A673 (cell line): ENCODE results near the gene DIP2A. TPM values are rescaled to one million over a fixed set of nuclear protein-coding genes. Genes with fewer than 3 reads are reported as not detected.

Source experiments
- BruUV-seq: library from RNA; stranded (reverse); fragments of 400-500 nt; replicated peaks from 2 replicates; lab custom pipeline; 2021; lab: Mats Ljungman, UMichigan
- CTCF ChIA-PET: fragments of 300-600 bp; sonication (Branson Sonifier 250); formaldehyde crosslinking; loops from one replicate; lab custom pipeline; 2022; ENCODE audit warnings: antibody characterized with exemption; lab: Charles Lee
- POLR2A ChIA-PET: fragments of 300-600 bp; sonication (Branson Sonifier 250); formaldehyde crosslinking; loops from one replicate; lab custom pipeline; 2022; ENCODE audit warnings: antibody characterized with exemption; ENCODE audit not compliant: low non-redundant PET; lab: Charles Lee
- DNase-seq: peaks from one replicate; pipeline ENCODE4 v3.0.0-alpha.2; 2015; ENCODE audit warnings: low spot score
- H3K27ac ChIP-seq: fragments of 200-600 bp; sonication (generic); 2 replicates; pipeline ENCODE4 v1.5.1; 2016; ENCODE audit warnings: mixed run types, low read depth, mild to moderate bottlenecking, mixed read lengths, antibody characterized with exemption, low read length; ENCODE audit not compliant: poor library complexity, severe bottlenecking
- H3K27me3 ChIP-seq: fragments of 200-600 bp; sonication (generic); replicated peaks from 2 replicates; pipeline ENCODE4 v1.6.1; 2017; ENCODE audit warnings: mixed run types, low read depth, mild to moderate bottlenecking, mixed read lengths, antibody characterized with exemption, low read length; ENCODE audit not compliant: insufficient read depth, poor library complexity
- H3K36me3 ChIP-seq: fragments of 200-600 bp; sonication (generic); 2 replicates; pipeline ENCODE4 v1.6.1; 2016; ENCODE audit warnings: mixed run types, mild to moderate bottlenecking, mixed read lengths, antibody characterized with exemption, low read length; ENCODE audit not compliant: insufficient read depth, poor library complexity, severe bottlenecking
- H3K4me1 ChIP-seq: fragments of 200-600 bp; sonication (generic); 2 replicates; pipeline ENCODE4 v1.6.1; 2017; ENCODE audit warnings: mixed run types, mild to moderate bottlenecking, mixed read lengths, antibody characterized with exemption, low read length; ENCODE audit not compliant: insufficient read depth, poor library complexity, severe bottlenecking
- H3K4me3 ChIP-seq: fragments of 200-600 bp; sonication (generic); 2 replicates; pipeline ENCODE4 v1.5.1; 2016; ENCODE audit warnings: low read depth, mixed run types, mild to moderate bottlenecking, mixed read lengths, low read length; ENCODE audit not compliant: poor library complexity, severe bottlenecking
- H3K9me3 ChIP-seq: fragments of 200-600 bp; sonication (generic); 2 replicates; pipeline ENCODE4 v1.6.1; 2016; ENCODE audit warnings: mixed run types, low read depth, mild to moderate bottlenecking, mixed read lengths, antibody characterized with exemption, low read length; ENCODE audit not compliant: poor library complexity, severe bottlenecking
- CTCF ChIP-seq: fragments of 300-800, 200-600 bp; sonication (generic); conservative IDR thresholded peaks from 2 replicates; pipeline ENCODE4 v1.5.1; 2017; ENCODE audit warnings: low read depth, mild to moderate bottlenecking, antibody characterized with exemption, low read length, moderate library complexity, mixed read lengths
- EZH2 ChIP-seq: fragments of 200-600 bp; sonication (generic); IDR thresholded peaks from 2 replicates; pipeline ENCODE4 v1.6.1; 2017; ENCODE audit warnings: borderline replicate concordance, low read depth, mild to moderate bottlenecking, mixed read lengths, antibody characterized with exemption, low read length; ENCODE audit not compliant: poor library complexity, severe bottlenecking
- intact Hi-C: fragments of 100-400 bp; cut with micrococcal nuclease; formaldehyde crosslinking; loops from one replicate; pipeline ENCODE4 v1.10.0; 2022; ENCODE audit not compliant: unreplicated experiment
- total RNA-seq: library from RNA; stranded (reverse); gene quantifications from 2 replicates; pipeline ENCODE4 v1.2.3, GENCODE V29; 2021

DIP2A gene
- total RNA-seq, 1 experiment from 2014 or later = 37.3 TPM

DNA sequence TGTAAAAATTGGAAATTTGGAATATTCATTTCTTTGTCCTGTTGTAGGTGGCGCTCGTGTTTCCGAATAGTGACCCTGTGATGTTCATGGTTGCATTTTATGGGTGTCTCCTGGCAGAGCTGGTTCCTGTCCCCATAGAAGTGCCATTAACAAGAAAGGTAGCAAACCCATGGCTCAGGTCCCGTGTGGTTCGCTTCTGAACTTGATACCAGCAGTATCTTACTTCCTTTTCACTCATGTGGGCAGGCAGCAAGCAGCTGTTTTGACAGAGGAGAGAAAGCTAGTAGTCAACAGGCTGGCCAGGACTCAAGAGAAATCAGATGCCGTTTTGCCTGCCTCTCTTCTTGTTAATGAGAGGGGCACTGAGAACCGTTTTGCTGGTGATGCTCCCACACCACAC lies 73.4 kb downstream of the DIP2A start:
- Histone ChIP-seq H3K36me3 (peaks cover 17% of the 10 kb centered on the region), H3K4me3 (no peak overlapping the region), H3K4me1 (no peaks in the 10 kb centered on the region), H3K27ac (no peak overlapping the region), H3K9me3 (no peaks in the 10 kb centered on the region), H3K27me3 (no peaks in the 10 kb centered on the region)
- intact Hi-C loops = no loop called here
- BruUV-seq = no TSS peak
- CTCF ChIA-PET = no interaction called here
- DNase-seq = no peak
- TF ChIP-seq EZH2 = no peak
- TF ChIP-seq CTCF = no peak
- POLR2A ChIA-PET = no interaction called here

GRCh38 chr21:46537026-46537425 lies 78.3 kb downstream of the DIP2A start:
- H3K27me3 ChIP-seq = no peaks in the 10 kb centered on the region
- no peak for DNase-seq
- H3K4me1 ChIP-seq = no peaks in the 10 kb centered on the region
- TF ChIP-seq CTCF (no peak), EZH2 (no peak)
- H3K36me3 ChIP-seq = peaks cover 14% of the 10 kb centered on the region
- no TSS peak for BruUV-seq
- no peaks in the 10 kb centered on the region for H3K9me3 ChIP-seq
- ChIA-PET CTCF (no interaction called here), POLR2A (no interaction called here)
- no peak overlapping the region for H3K4me3 ChIP-seq
- intact Hi-C loops = no loop called here
- H3K27ac ChIP-seq = no peak overlapping the region

DNA sequence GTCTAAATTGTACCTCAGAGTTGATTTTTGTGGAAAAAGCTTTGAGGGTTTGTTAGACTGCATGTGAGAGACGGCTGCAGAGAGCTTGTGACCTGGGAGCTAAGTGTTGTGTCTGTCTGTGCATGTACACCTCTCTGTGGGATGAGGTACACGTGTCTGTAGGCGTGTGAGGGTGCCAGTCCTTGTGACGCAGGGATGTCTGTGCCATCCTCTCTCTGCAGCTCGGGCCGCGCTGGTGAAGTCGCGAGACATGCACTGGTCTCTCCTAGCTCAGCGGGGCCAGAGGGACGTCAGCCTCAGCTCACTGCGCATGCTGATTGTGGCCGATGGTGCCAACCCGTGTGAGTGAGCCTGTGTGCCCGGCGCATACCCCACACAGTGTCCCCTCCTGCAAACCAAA lies 79.6 kb downstream of the DIP2A start:
- CTCF ChIA-PET = no interaction called here
- H3K4me3 ChIP-seq = no peak overlapping the region
- intact Hi-C loops = no loop called here
- POLR2A ChIA-PET = no interaction called here
- no TSS peak for BruUV-seq
- H3K9me3 ChIP-seq = no peaks in the 10 kb centered on the region
- peaks cover 10% of the 10 kb centered on the region for H3K36me3 ChIP-seq
- TF ChIP-seq CTCF = no peak
- no peak for TF ChIP-seq EZH2
- no peaks in the 10 kb centered on the region for H3K4me1 ChIP-seq
- no peak for DNase-seq
- no peak overlapping the region for H3K27ac ChIP-seq
- no peaks in the 10 kb centered on the region for H3K27me3 ChIP-seq
